Measurements from ENCODE around the gene ARHGAP25. TPM values are rescaled to one million over a fixed set of nuclear protein-coding genes. Genes with fewer than 3 reads are reported as not detected.

Gene ARHGAP25
- total and polyA plus RNA-seq, 7 donors, result 1.1 to 4.8 (median 1.9) TPM

DNA sequence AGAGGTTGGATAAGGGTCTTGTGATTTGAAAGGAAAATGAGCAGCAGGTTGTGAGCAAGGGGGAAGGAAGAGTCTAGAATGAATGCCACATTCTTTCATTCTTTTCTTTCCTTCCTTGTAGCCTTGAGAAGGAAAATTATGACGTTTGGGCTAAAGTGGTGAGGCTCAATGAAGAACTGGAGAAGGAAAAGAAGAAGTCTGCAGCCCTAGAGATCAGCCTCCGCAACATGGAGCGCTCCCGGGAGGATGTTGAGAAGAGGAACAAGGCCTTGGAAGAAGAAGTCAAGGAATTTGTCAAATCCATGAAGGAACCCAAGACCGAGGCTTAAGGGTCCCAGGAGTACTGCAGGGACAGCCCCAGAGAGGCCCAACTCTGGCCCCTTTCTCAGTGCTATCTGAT, 91.3 kb downstream of the ARHGAP25 start:
- H3K27ac ChIP-seq, result no peak overlapping the region
- DNase-seq (no peak), ATAC-seq (no peak)

DNA sequence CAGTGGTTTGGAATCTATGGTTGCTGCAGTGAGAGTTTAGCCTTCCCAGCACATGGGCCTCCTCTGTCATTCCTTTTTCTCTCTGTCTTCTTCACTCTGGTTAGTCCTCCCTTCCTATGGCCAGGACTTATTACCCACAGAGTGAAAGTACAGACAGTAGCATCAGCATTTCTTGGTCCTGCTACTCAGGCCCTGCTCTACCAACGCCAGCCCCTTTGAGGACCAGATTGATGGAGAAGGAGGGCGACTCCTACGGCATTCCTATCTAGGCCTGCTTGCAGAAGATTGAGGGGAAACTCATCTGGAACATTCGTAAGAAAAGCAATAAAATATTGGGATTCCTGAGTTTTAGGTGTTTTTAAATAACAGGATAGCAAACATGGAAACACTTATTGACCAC, 93.1 kb downstream of the ARHGAP25 start:
- Histone ChIP-seq H3K27me3 (ENCODE audit: insufficient read depth in 3 of 3, low read length in 2 of 3) (no peaks in the 10 kb centered on the region), H3K9me3 (no peaks in the 10 kb centered on the region), H3K27ac (no peak overlapping the region), H3K4me1 (peaks cover 28% of the 10 kb centered on the region), H3K4me3 (no peak overlapping the region), H3K36me3 (ENCODE audit: insufficient read depth in 1 of 2, low read depth in 1 of 2) (no peaks in the 10 kb centered on the region)
- WGBS, 3 donors, result 68 to 97% (median 96%) methylated on average over 4 of the region's 4 CpGs
- TF ChIP-seq, protein P1, sequence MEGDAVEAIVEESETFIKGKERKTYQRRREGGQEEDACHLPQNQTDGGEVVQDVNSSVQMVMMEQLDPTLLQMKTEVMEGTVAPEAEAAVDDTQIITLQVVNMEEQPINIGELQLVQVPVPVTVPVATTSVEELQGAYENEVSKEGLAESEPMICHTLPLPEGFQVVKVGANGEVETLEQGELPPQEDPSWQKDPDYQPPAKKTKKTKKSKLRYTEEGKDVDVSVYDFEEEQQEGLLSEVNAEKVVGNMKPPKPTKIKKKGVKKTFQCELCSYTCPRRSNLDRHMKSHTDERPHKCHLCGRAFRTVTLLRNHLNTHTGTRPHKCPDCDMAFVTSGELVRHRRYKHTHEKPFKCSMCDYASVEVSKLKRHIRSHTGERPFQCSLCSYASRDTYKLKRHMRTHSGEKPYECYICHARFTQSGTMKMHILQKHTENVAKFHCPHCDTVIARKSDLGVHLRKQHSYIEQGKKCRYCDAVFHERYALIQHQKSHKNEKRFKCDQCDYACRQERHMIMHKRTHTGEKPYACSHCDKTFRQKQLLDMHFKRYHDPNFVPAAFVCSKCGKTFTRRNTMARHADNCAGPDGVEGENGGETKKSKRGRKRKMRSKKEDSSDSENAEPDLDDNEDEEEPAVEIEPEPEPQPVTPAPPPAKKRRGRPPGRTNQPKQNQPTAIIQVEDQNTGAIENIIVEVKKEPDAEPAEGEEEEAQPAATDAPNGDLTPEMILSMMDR (IDR thresholded peaks at IDR 0.05), result no peak
- intact Hi-C loops (cut with DNase I), result no loop called here
- ATAC-seq (no peak), DNase-seq (no peak)

More for the DNA sequence above, 91.3 kb downstream of the ARHGAP25 start:
- no peak overlapping the region for H3K4me3 ChIP-seq
- no peaks in the 10 kb centered on the region for H3K27me3 ChIP-seq (ENCODE audit: insufficient read depth in 3 of 3, low read length in 2 of 3)
- intact Hi-C loops (cut with DNase I), result no loop called here
- H3K9me3 ChIP-seq, result no peaks in the 10 kb centered on the region
- 86 to 92% (median 90%) methylated on average over 5 of the region's 5 CpGs for WGBS, 3 donors
- TF ChIP-seq, protein P1 (IDR thresholded peaks at IDR 0.05), result no peak
- H3K4me1 ChIP-seq, result peaks cover 18% of the 10 kb centered on the region
- H3K36me3 ChIP-seq (ENCODE audit: insufficient read depth in 1 of 2, low read depth in 1 of 2), result no peaks in the 10 kb centered on the region

DNA sequence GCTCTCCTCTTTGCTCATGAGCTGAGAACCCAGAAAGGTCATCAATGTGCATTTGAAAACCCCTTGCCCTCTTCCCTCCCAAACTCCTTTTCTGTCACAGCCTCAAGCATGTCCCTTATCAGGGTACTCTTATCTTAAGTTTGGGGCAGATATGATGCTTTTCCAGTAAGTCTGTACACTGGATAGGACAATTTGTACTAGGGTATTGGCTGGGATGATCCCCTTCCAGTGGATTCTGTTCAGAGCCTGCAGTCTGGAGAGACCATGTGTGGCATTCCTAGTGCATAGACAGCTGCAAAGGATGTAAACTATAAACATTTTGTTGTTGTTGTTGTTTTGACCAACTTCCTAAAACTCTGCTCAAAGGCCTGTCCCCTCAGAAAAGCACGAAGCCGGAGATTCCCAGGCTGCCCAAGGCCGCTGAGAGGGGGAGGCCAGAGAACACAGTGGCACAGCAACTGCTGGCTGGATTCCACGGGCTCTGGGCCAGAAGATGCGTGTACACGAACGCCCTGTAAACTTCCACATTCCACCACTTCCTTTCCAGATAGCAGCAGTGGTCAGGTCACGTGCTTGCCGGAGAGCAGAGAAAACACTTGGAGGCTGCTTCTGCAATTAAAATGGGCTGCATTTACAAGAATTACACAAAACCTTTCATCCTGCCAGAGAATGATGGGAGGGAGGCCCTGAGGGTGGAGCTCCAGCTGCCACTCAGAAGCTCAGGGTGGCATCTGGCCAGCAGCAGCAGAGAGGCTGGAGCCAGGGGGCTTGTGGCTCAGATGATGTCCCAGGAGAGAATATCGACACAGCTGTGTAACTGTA, 94.5 kb downstream of the ARHGAP25 start:
- peak; percentile 46 to 81 (median 74) for ATAC-seq
- peak overlapping the region; percentile 18 for H3K4me3 ChIP-seq
- WGBS, 3 donors, result 2 to 3% (median 3%) methylated on average over 10 of the region's 10 CpGs

DNA sequence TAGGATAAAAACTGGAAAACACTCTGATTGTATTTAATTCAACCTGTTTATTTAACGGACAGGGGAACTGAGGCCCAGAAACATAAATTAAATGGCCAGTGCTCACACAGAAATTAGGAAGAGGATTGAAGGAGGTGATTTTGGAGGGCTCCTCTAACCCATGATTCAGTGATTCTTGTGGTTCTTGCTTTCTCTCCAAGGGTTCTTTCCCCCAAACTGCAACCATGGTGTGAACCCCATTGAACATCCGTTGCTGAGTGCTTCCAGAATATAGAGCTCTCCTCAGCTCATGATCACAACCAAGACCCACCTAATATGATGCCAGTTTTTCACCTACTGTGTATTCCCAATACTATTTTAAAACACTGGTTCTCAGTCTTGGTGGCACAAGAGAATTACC, 95.1 kb downstream of the ARHGAP25 start:
- intact Hi-C loops (cut with DNase I), result loop anchor here in 1 of 2 donors (5.0 kb wide), 1 partner anchor 57 kb away; no protein-coding TSS in a partner anchor
- no peaks in the 10 kb centered on the region for H3K36me3 ChIP-seq (ENCODE audit: insufficient read depth in 1 of 2, low read depth in 1 of 2)
- no peak for ATAC-seq
- H3K4me3 ChIP-seq, result no peak overlapping the region
- TF ChIP-seq, protein P1 (IDR thresholded peaks at IDR 0.05), result no peak
- H3K27me3 ChIP-seq (ENCODE audit: insufficient read depth in 3 of 3, low read length in 2 of 3), result no peaks in the 10 kb centered on the region
- peaks cover 28% of the 10 kb centered on the region for H3K4me1 ChIP-seq
- DNase-seq, result no peak
- 17 to 37% (median 22%) methylated on average over 2 of the region's 2 CpGs for WGBS, 3 donors
- no peaks in the 10 kb centered on the region for H3K9me3 ChIP-seq
- H3K27ac ChIP-seq, result peak overlapping the region; percentile 48

More for the DNA sequence above, 94.5 kb downstream of the ARHGAP25 start:
- no peaks in the 10 kb centered on the region for H3K36me3 ChIP-seq (ENCODE audit: insufficient read depth in 1 of 2, low read depth in 1 of 2)
- H3K4me1 ChIP-seq, result peaks cover 28% of the 10 kb centered on the region
- intact Hi-C loops (cut with DNase I), result no loop called here
- TF ChIP-seq, protein P1 (IDR thresholded peaks at IDR 0.05), result peak; percentile 8
- H3K27ac ChIP-seq, result peak overlapping the region; percentile 48
- DNase-seq, result peak; percentile 94 to 96
- no peaks in the 10 kb centered on the region for H3K9me3 ChIP-seq
- H3K27me3 ChIP-seq (ENCODE audit: insufficient read depth in 3 of 3, low read length in 2 of 3), result no peaks in the 10 kb centered on the region
